ENCODE results near the gene PCDHAC2. TPM values are rescaled to one million over a fixed set of nuclear protein-coding genes. Genes with fewer than 3 reads are reported as not detected.

The PCDHAC2 gene
- total RNA-seq, 1 experiment from 2014 or later: 12.6 TPM

DNA sequence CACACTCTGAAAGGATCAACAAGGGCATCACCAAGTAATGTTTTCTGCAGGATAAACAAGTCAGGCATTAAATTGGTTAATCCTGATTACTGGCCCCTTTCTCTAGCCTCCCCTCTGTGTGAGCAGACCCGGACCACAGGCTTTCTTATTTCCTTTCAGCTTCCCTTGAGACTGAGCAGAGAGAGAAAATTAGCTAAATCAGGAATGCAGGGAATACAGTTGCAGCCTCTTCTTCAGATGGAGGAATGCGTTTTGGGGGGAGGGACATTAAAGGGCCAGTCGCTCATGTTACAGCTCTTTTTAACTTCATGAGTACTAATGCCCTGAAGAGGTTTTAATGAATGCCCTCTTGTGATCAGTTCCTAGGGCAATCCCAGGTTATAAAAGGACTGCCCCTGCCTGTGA is 19.8 kb downstream of the PCDHAC2 start:
- H3K27me3 Mint-ChIP-seq (ENCODE audit: unreplicated experiment): no peaks in the 10 kb centered on the region
- H3K27ac Mint-ChIP-seq (ENCODE audit: unreplicated experiment): no peak overlapping the region
- H3K4me1 Mint-ChIP-seq (ENCODE audit: low read depth, unreplicated experiment): peaks cover 13% of the 10 kb centered on the region
- CTCF ChIA-PET: interaction anchor here (0.6 to 0.7 kb wide), 2 partner anchors 33 to 134 kb away, joined by 3 to 4 read pairs; no protein-coding TSS in a partner anchor
- BruUV-seq (replicated peaks): no TSS peak
- intact Hi-C loops (cut with micrococcal nuclease; ENCODE audit: unreplicated experiment): no loop called here
- no peaks in the 10 kb centered on the region for H3K9me3 Mint-ChIP-seq (ENCODE audit: low read depth, unreplicated experiment)
- TF ChIP-seq, protein P1, sequence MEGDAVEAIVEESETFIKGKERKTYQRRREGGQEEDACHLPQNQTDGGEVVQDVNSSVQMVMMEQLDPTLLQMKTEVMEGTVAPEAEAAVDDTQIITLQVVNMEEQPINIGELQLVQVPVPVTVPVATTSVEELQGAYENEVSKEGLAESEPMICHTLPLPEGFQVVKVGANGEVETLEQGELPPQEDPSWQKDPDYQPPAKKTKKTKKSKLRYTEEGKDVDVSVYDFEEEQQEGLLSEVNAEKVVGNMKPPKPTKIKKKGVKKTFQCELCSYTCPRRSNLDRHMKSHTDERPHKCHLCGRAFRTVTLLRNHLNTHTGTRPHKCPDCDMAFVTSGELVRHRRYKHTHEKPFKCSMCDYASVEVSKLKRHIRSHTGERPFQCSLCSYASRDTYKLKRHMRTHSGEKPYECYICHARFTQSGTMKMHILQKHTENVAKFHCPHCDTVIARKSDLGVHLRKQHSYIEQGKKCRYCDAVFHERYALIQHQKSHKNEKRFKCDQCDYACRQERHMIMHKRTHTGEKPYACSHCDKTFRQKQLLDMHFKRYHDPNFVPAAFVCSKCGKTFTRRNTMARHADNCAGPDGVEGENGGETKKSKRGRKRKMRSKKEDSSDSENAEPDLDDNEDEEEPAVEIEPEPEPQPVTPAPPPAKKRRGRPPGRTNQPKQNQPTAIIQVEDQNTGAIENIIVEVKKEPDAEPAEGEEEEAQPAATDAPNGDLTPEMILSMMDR (IDR thresholded peaks at IDR 0.05; ENCODE audit: unreplicated experiment): no peak
- no peaks in the 10 kb centered on the region for H3K36me3 Mint-ChIP-seq (ENCODE audit: insufficient read depth, unreplicated experiment)
- no peak overlapping the region for H3K4me3 Mint-ChIP-seq (ENCODE audit: low read depth, unreplicated experiment)
- DNase-seq: no peak

DNA sequence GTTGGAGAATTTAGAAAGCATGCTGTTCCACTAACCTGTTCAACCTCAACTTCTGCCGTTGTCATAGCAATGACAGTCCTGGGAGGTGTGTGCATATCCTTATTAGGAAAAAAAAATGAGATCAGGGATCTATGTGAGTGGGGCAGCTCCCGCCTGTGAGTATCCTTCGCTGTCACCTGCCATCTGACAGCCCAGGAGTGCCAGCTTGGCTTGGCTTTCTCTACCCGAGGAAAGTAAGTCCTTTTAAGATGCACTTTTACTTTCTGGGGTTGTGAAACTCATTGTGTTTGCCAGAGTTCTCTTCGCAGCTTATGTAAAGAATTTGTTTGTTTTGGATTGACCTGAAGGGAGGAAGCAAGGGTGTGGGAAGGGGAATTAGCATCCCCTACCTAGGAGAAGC is 21.8 kb downstream of the PCDHAC2 start:
- intact Hi-C loops (cut with micrococcal nuclease; ENCODE audit: unreplicated experiment): no loop called here
- no peaks in the 10 kb centered on the region for H3K36me3 Mint-ChIP-seq (ENCODE audit: insufficient read depth, unreplicated experiment)
- no peak for DNase-seq
- H3K27me3 Mint-ChIP-seq (ENCODE audit: unreplicated experiment): no peaks in the 10 kb centered on the region
- H3K4me1 Mint-ChIP-seq (ENCODE audit: low read depth, unreplicated experiment): peaks cover 13% of the 10 kb centered on the region
- H3K4me3 Mint-ChIP-seq (ENCODE audit: low read depth, unreplicated experiment): no peak overlapping the region
- CTCF ChIA-PET: no interaction called here
- TF ChIP-seq, protein P1 (IDR thresholded peaks at IDR 0.05; ENCODE audit: unreplicated experiment): no peak
- H3K27ac Mint-ChIP-seq (ENCODE audit: unreplicated experiment): no peak overlapping the region
- no peaks in the 10 kb centered on the region for H3K9me3 Mint-ChIP-seq (ENCODE audit: low read depth, unreplicated experiment)
- BruUV-seq (replicated peaks): no TSS peak

DNA sequence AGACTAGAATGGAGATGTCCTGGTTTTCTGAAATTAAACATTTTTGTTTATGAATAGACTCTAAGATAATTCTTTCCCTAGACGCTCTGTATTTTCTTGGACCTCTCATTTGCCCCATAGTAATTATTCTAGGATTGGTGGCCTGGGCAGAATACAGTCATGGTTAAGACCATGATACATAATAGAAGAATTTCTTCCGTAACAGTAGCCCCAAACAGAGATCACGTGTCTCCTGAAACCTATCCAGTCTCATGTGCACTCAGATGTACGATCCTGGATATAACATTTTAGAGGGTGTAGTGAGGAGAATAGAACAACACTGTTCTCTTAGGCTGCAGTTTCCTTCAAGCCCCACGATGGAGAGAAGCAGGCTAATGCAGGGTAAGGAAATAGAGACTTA is 22.3 kb downstream of the PCDHAC2 start:
- Mint-ChIP-seq H3K4me1 (ENCODE audit: low read depth, unreplicated experiment) (peaks cover 13% of the 10 kb centered on the region), H3K27me3 (ENCODE audit: unreplicated experiment) (no peaks in the 10 kb centered on the region), H3K9me3 (ENCODE audit: low read depth, unreplicated experiment) (no peaks in the 10 kb centered on the region), H3K27ac (ENCODE audit: unreplicated experiment) (no peak overlapping the region), H3K36me3 (ENCODE audit: insufficient read depth, unreplicated experiment) (no peaks in the 10 kb centered on the region), H3K4me3 (ENCODE audit: low read depth, unreplicated experiment) (no peak overlapping the region)
- intact Hi-C loops (cut with micrococcal nuclease; ENCODE audit: unreplicated experiment): no loop called here
- no TSS peak for BruUV-seq (replicated peaks)
- CTCF ChIA-PET: no interaction called here
- no peak for DNase-seq
- TF ChIP-seq, protein P1 (IDR thresholded peaks at IDR 0.05; ENCODE audit: unreplicated experiment): no peak

DNA sequence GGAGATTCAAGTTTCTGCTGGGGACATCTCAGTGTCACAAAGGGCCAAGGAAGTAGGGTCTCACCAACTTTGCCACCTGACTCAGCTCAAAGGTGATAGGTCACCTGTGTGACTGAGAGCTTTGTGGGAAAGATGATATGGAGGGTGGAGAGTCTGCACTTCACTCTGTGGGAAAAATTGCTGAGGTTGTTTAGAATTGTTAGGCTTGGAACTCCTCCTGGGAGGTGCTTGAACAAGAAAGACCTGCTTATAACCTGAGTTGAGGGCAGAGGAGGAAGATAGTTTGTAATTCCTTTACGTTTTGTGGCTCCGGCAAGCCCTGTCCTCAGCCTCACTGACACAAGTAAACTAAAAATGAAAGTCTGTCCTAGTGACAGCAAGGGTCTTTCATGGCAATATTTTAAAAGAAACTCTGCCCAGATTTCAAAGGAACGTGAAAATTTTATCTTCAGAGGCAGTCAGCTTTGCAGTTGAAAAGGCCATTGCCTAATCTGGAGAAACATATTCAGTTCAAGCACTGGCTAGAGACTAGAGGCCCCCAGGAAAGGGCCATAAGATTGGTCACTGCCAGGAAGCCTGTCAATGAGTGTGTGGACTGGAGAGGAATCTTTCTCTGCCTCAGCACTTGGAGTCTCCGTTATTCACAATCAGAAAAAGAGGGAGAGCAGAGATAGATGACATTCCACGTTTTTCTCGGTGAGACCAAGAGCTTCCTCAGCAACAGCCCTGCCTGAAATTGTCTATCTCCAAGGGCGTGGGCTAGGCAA is 23.2 kb downstream of the PCDHAC2 start:
- Mint-ChIP-seq H3K27me3 (ENCODE audit: unreplicated experiment) (no peaks in the 10 kb centered on the region), H3K4me1 (ENCODE audit: low read depth, unreplicated experiment) (peaks cover 13% of the 10 kb centered on the region), H3K36me3 (ENCODE audit: insufficient read depth, unreplicated experiment) (no peaks in the 10 kb centered on the region), H3K4me3 (ENCODE audit: low read depth, unreplicated experiment) (no peak overlapping the region), H3K9me3 (ENCODE audit: low read depth, unreplicated experiment) (no peaks in the 10 kb centered on the region), H3K27ac (ENCODE audit: unreplicated experiment) (no peak overlapping the region)
- intact Hi-C loops (cut with micrococcal nuclease; ENCODE audit: unreplicated experiment): no loop called here
- CTCF ChIA-PET: no interaction called here
- DNase-seq: no peak
- BruUV-seq (replicated peaks): no TSS peak
- TF ChIP-seq, protein P1 (IDR thresholded peaks at IDR 0.05; ENCODE audit: unreplicated experiment): no peak
